Fibroblast of skin of left biceps (primary cell): Measurements from ENCODE around the gene TDRD5.

Source experiments
- DNase-seq, 2 experiments: peaks; one replicate each; pipeline ENCODE4 v3.0.0-alpha.2; 2013; ENCODE audit warnings: low read depth in 2 of 2

The TDRD5 gene, protein sequence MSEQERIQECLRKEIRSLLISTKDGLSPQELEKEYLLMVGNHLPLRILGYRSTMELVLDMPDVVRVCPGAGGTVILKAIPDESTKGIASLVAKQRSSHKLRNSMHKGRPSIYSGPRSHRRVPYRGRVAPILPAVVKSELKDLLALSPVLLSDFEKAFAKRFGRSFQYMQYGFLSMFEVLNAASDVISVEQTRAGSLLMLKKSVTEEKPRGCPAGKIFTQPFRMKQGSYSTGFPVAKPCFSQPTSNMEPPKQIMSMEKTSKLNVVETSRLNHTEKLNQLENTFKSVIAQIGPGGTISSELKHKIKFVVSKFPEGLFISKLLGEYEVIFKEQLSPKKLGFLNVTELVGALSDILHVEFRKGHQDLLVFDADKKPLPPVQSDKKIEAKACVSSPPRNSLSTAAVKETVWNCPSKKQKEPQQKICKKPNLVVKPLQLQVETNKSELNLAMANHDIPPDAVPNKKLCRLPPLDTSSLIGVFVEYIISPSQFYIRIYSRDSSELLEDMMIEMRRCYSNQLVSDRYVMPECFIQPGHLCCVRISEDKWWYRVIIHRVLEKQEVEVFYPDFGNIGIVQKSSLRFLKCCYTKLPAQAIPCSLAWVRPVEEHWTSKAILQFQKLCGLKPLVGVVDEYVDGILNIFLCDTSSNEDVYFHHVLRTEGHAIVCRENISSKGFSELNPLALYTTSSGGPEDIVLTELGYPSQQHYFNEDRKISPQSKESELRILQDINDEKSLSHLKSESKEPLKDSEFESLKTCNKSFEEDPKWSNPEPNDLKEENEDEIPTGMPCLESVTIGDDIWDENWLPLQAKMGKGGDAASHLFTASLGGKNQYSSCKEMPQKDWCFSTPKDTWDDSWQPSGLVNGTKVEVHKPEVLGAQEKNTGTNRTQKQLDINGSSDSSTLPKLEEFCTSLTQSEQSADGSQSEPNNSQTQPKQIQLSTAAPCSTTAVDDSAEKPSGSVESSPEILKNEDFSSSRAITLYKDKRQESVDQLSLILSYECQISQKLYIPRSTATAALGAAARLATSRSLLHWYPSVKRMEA

DNA sequence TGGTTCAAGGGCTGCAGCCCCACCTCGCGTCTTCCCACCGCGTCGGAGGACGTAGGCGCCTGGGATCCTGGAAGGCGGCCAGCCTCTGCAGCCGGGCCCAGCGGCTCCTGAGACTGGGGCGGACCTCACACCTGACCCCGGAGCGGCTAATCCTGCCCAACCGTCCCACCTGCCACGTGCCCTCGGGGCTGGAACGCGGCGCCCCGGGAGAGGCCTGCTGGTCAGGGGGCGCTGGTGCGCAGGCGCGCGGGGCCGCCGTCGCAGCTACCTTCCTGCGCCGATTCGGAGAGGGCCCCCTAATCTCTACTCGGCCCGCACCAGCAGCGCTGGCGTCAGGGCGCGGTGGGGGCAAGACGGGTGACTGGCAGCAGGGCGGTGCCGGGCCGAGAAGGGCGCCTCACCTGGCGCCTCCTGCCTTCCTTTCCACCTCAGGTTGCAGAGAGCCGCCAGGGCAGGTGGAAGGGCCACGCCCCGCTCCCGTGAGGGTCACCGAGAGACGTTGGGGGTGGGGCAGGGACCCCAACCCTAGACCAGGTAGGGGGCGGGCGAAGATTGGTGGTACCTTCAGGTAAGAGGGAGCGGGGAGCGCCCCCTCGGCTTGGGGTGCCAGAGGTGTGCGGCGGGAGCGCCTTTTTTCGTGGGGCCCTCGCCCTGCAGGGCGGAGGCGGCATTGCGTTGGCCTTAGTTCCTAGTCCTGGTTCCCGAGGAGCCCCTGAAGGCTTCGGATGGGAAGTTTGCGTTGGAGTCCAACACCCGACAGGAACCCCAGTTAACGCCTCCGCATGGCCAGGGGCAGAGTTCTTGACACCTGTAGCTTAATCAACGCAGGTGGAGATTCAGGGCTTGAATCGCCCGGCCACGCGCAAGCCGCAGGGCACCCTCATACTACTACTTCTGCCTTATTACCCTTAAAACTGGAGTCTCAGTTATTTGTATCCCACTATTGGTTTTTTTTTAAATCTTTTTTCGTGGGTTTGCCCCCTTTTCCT is at the start of gene TDRD5:
Gene TDRD5, plus strand, starts transcription at position 241 of the 989 bp plus-strand sequence. CDS start 784 bp downstream, outside the sequence.
- DNase-seq: no peak

DNA sequence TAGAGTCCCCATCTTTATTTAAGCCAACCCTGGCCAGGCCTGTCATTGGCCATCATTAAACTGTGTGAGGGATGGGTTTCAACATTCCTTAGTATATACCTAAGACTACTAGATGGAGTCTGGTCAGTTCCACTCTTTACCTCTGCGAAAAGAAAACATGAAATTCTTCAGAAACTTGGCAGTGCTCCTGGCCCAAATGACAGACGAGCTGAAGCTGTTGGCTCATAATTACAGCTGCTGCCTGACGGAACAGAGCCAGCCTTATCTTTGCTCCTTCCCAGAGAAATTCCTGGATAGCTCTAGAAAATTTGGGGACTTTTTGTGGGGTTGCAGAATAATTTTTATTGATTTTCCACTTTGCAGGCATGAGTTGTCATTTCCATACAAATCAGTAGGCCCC is 46.3 kb upstream of the TDRD5 start:
- DNase-seq: no peak

DNA sequence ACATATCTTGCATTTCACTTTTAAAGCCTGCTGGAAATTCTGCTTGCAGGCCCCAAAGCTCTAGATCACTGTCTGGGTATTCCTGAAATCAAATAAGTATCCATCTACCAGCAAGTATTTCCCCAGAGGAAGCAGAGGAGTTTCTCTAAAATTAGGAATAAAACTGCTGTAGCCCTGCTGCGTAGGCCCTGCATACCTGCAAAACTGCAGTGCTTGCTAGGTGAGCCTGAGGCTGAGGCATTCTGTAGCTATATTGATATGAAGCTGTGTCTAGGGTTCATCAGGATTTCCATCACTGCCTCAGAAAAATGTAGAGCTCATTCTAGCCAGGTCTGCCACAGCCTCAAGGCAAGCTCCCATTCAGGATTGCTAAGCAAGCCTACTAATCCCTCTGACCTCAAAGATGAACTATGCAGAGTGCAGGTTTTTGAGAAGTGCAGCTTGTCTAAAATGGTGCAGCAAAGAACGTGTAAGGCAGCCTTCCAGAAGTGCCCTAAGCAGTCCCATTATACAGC is 44.6 kb upstream of the TDRD5 start:
- DNase-seq: no peak

DNA sequence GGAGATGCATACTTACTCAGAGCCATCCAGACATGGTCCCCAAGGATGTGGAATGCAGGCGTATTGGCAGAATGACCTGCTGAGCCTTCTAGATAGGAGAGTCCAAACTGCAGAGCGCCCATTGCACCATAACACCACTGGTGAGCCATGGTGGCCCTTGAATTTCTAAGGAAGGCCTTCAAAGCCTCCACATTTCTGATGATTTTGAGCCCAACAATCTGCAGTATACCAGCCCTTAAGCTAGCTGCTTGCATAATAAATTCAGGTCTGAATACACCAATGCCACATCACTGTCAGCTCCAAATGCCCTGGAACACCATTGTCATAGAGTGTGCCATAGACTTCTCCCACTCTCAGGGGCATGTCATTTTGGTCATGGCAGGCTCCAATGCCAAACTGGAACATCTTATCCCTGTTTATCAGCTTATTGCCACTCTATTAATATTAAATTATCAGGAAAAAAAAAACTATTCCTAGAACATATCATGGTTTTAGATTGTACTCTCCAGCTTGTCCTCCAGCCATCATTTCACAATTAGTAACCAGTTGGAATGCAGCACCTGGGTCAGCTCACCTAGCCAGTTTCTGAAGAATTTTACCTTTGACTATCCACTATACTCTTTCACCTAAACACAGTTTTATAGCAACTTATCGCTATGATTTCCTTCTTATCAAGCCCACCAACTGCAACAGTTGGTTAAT is 42.8 kb upstream of the TDRD5 start:
- no peak for DNase-seq

- no peak for DNase-seq
Measured at GRCh38 chr1:179549368-179549700, 42.3 kb upstream of the TDRD5 start.

GRCh38 chr1:179550746-179551682 is 40.6 kb upstream of the TDRD5 start:
- peak; percentile 23 to 41 for DNase-seq

GRCh38 chr1:179554427-179554826 is 37.2 kb upstream of the TDRD5 start:
- no peak for DNase-seq

- DNase-seq: no peak
Measured at GRCh38 chr1:179558078-179558477, 33.6 kb upstream of the TDRD5 start.

DNA sequence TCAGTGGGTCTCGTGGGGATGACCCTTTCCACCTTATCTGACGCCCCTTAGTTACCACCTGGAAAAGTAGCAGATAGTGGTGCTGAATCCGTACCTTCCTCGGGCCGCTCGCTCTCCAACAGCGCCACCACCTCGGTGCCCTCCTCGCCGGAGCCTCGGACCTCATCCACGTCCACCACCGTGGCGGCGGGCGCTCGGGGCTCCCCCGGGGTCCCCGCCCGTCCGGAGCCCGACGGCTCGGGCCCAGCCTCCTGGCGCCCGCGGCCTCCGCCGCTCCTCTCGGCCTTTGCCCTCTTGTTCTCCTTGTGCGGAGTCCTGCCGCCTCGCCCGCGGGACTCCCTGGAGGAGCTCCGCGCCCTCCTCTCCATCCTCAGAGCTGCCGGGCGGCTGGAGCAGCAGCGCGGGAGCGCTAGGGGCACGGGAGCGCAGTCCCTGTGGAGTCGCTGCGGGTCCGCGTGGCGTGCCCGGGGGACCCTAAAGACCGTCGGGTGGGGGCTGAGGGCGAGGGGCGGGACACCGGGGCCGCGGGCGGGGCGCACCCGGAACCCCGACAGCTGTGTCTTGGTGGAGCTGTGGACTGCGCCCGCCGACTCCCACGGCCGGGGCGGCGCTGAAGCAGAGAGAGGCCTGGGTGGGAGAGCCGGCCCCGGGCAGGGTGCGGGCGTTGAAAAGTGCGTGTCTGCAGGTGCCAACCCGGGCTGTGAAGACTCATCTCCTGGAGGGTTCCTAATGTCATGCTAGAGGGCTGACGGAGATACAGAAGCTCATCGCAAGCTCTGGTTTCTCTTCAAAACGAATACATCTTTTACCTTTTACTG is 15.9 kb upstream of the TDRD5 start, which contains the start of gene NPHS2:
Gene NPHS2, minus strand, starts transcription at position 452 of the 818 bp plus-strand sequence. Its CDS starts 84 bp downstream, at position 368.
- DNase-seq: no peak

DNA sequence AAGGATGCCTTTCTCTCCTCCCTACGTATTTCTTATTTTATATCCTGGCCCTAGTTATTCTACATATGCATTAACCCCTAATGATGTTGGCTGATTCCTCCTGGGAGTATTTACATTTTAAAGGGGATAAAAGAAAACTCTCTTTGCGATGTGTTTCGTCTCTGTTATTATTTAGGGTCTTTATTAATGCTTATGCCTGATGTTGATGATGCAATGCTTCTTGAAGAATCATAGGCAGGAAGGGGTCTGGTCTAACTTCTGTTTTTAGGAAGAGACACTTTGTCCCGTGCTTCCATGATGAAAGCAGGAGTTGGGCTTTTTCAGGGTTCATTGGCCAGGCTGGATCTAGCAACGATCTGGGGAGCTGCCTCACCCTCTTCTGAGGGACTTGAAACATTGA is 15.1 kb upstream of the TDRD5 start:
- no peak for DNase-seq

DNA sequence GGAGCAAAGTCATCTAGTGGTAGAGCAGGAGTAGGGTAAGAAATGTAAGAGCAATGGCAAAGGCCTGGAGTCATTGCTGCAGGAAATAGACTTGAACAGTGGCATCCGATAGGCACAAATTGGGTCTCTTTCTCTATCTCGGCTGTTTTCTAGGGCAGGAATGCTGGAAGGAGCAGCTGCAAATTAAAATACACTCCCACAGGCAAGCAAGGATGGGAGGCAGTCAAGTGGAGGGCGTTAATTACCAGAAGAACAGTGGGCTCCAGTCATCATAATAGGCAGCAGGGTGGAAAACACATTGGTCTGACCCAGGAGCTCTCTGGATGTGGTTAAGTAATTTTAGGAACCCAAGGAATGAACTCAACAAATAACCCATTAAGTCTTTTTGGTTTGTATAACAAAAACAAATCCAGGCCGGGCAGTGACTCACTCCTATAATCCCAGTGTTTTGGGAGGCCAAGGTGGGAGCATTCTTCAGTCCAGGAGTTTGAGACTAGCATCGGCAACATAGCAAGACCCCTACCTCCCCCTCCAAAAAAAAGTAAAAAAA is 7.8 kb upstream of the TDRD5 start:
- DNase-seq: no peak

DNA sequence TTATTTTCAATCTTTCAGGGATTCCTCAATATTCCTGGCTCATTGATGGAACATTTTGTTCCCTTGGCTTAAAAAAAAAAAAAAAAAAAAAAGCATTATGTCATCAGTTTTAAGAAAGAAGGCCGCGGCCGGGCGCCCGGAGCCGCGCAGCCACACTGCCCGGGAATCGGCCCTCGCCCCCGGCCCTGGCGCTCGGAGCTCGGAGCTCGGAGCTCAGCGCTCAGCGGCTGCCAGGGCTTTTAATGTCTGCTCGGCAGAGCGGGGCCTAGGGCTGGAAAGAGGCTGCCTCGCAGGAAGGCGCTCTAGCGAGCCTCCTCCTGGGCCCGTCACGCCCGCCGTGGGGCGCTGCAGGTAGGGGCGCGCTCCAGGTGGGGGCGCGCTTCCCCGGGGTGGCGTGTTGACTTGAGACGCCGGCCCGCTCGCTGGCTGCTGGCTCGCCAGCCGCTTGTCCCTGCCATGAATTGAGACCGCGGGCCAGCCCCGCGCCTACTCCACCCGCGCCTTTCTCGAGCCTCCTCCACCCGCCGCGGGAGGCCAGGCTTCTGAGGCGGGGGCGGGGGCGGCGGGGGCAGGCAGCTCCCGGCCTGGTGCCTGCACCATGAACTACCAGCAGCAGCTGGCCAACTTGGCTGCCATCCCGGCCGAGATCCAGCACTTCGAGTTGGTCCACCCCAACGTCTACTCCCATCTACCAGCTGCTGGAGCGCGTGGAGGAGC is 5.4 kb upstream of the TDRD5 start:
- no peak for DNase-seq

- DNase-seq: no peak
Measured at GRCh38 chr1:179587336-179587735, 4.3 kb upstream of the TDRD5 start.

DNA sequence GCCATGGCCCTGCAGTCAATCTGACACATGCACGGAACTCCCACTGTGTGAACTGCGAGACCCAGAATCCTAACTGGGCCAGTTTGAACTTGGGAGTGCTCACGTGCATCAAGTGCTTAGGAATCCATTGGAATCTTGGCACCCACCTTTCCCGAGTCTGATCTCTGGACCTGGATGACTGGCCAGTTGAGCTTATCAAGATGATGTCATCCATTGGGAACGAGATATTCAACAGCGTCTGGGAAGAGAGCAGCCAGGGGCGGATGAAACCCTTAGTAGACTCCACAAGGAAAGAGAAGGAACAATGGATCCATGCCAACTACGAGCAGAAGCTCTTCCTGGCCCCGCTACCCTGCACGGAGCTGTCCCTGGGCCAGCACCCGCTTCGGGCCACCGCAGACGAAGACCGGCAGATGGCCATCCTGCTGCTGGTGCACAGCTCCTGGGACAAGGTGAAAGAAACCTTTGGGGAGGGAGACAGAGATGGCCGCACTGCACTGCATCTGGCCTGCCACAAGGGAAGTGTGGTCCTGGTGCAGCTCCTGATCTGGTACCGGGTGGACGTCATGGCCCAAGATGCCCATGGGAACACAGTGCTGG is 3.1 kb upstream of the TDRD5 start:
- no peak for DNase-seq

GRCh38 chr1:179589509-179589908 is 2.1 kb upstream of the TDRD5 start:
- no peak for DNase-seq

- DNase-seq: no peak
Measured at GRCh38 chr1:179590671-179591070, 961 bp upstream of the TDRD5 start.

- DNase-seq: no peak
Measured at GRCh38 chr1:179591253-179591591, 410 bp upstream of the TDRD5 start.
